Stimulated activated CD4-positive, alpha-beta T cell treated with anti-CD3 and anti-CD28 coated beads, TNF-alpha, amount 100 ng/mL, for 24 hours (primary cell): ENCODE data around the gene GALR2.

Source experiments
- DNase-seq, 3 experiments: peaks; one replicate each; pipeline ENCODE4 v3.0.0-alpha.2; 2020; ENCODE audit warnings: low read depth in 3 of 3

Gene GALR2

GRCh38 chr17:76094046-76094445 is 19.5 kb downstream of the GALR2 start:
- no peak for DNase-seq

DNA sequence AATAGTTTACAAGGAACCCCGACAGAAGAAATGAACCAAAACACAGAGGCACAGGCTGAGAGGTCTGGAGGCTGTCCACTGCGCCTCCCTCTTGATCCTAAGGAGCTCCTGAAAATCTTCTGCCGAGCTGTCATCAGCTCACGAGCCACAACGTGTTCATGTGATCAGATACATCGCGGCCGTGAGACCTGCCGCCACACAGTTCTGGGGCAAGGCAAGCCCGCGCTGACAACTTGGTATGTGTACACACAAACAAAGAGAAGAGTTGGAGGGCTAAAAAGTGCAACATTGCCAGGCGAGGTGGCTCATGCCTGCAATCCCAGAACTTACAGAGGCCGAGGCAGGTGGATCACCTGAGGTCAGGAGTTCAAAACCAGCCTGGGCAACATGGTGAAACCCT is 21.4 kb downstream of the GALR2 start:
- DNase-seq: no peak

DNA sequence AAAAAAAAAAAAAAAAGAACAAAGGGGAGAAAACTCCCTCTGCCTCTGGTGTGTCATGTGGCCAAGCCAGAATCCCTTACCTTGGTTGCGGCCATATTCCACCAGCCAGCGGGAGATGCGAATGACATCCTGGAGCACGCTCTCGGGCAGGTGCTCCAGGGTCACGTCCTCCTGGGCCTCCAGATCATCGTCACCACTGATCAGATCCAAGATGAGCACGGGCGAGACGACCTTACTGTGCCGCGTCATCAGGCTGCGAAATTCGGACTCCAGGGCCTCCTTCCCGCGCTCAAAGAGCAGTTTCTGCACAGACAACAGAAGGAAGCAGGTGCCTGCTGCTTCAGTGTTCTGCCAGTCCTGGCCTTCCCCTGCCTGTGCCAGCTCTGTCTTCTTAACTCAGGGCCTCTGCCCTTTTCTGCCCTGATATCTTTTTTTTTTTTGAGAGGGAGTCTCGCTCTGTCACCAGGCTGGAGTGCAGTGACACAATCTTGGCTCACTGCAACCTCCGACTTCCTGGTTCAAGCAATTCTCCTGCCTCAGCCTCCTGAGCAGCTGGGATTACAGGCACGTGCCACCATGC is 23.2 kb downstream of the GALR2 start:
- no peak for DNase-seq

DNA sequence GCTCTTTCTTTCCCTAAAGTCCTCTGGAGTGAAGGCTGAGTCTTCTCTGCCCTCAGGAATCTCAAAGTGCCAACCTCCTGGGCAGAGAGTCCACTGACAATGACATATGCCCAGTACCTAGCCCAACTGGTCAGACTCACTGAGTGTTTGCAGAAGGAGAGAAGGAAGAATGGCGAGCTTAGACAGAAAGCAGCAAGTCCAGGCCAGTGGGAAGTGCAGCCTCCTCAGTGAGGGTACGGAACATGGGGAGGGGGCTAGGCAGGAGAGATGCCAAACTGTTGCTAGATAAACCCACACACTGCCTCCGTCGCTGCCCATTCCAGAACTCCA is 28.3 kb downstream of the GALR2 start:
- no peak for DNase-seq

DNA sequence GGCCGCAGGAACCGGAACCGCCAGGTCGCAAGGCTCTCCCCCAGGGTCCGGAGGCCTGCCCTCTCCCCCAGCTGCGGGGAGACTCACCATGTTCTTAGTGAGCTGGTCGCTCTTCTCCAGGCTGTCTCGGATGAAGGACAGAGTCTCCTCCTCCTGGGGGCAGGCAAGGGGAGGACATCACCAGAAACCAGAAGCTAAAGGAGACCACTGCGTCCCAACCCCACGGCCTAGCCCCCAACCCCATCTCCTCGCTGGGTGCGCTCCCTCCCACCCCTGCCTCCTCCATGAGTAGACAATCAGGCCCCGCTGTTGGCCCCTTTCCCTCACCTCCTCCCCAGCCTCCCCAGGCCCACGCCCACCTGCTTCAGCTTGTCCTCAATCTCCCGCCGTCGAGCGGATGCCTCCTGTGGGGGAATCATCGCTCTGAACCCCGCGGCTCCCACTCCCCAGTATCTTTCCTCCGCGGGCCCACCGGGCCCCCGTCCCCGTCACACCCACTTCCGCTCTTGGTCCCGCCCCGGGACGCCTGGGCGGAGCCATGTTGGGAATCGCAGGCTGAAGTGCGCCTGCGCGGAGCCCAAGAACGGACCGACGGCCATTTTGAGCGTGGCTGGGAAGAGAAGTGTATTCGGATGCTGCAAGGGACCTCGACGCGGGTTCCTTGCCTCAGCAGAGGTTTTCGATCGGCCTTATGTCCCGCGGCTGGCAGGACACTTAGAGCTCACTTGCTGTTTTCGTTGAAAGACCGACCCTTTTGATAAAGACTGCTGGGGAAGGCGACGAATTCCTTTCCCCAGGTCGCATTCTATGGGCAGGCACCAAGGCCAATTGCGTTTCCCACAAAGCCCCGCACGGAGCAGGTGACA is 28.9 kb downstream of the GALR2 start, which contains the start of gene EXOC7:
TSS of gene EXOC7 (minus strand) at position 514 of the 866 bp plus-strand sequence. CDS start at position 419, 95 bp downstream.
- DNase-seq: peak; percentile 85 to 91 (median 88)

DNA sequence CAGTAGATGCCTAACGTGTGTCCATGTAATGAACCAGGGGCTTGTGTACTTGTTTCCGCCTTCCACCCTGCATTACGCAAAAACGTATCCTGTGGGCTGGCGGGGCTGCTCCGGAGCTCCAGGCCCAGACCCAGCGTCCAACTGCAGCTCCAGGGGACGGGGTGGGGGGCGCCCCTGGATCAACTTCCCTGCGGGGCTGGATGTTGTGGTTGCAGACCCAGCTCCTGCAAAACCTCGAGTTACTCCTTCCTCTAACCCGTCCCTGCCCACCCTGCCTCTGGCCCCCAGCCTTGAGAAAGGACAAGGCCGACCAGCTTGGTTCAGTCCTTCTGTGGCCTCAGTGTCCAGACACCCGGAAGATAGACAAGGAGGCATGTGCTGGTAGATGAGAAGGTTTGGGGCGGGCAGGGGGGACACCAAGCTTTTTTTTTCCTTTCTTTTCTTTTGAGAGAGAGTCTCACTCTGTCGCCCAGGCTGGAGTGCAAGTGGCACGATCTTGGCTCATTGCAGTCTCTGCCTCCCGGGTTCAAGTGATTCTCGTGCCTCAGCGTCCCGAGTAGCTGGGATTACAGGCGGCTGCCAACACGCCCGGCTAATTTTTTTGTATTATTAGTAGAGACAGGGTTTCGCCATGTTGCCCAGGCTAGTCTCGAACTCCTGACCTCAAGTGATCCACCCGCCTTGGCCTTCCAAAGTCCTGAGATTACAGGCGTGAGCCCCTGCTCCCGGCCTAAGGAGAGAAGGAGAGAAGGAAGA is 29.7 kb downstream of the GALR2 start:
- no peak for DNase-seq

- DNase-seq: no peak
Observed at GRCh38 chr17:76104896-76105231, 30.3 kb downstream of the GALR2 start.

DNA sequence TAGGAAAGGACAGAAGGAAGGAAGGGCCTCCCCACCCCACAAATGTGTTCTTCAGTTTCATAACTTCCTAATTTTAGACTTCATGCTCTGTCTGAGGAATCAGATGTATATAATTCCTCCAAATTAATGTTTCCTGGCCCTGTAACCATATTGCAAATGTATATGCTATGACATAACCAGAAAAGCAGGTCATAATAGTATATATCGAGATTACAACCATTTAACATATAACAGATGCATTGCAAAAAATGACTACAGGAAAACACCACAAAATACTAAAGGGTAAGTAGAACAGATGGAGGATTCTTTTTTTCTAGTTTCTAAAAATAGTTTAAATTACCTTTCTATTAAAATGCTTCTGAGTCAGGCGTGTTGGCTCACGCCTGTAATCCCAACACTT is 32.1 kb downstream of the GALR2 start:
- no peak for DNase-seq

GRCh38 chr17:76107509-76107908 is 32.9 kb downstream of the GALR2 start:
- DNase-seq: no peak

- no peak for DNase-seq
Observed at GRCh38 chr17:76111956-76112355, 37.4 kb downstream of the GALR2 start.

DNA sequence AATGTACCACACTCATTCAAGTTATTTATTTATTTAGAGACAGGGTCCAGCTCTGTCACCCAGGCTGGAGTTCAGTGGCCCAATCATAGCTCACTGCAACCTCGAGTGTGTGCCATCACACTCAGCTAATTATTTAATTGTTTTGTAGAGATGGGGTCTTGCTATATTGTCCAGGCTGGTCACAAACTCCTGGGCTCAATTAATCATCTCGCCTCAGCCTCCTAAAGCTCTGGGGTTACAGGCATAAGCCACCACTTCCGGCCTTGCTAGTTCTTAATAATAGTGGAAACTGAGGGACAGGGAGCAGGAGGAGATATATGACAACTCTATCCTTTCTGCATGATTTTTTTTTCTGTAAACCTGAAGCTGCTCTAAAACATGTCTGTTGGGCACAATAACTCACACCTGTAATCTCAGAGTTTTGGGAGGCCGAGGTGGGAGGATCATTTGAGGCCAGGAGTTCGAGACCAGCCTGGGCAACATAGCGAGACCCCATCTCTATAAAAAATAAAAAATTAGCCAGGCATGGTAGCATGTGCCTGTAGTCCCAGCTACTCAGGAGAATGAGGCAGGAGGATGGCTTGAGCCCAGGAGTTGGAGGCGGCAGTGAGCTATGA is 40.7 kb downstream of the GALR2 start:
- no peak for DNase-seq

DNA sequence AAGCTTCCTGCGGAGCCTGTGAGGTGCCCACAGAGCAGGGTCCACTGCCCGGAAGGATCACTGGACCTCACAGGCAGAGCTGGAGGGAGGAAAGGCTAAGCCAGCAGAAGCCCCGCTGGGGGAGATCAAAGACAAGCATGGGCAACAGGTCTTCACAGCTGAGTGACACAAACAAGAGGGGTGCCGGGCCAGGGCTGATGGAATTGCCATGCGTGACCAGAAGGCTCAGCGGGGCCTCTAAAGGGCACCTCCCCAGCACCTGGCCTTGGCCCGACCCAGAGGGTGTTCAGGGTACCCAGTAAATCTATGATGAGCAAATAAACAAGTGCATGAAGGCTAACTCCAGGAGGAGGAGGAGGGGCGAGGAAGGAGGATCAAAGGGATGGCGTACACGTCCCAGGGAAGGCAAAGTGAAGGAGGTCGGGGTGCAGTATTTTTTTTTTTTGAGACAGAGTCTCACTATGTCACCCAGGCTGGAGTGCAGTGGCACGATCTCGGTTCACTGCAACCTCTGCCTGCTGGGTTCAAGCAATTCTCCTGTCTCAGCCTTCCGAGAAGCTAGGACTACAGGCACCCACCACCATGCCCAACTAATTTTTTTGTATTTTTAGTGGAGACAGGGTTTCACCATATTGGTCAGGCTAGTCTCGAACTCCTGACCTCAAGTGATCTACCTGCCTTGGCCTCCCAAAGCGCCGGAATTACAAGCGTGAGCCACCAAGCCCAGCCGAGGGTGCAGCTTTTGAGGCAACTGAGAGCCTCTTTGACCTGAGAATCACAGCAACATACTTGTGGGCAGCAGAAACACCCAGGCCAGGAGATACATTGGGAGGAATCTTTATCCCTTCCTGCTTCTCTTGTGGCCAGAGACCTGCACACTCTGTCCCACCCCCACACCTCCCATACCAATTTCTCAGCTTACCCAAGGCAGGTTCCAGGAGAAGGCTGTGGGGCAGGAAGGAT is 45.1 kb downstream of the GALR2 start:
- no peak for DNase-seq

DNA sequence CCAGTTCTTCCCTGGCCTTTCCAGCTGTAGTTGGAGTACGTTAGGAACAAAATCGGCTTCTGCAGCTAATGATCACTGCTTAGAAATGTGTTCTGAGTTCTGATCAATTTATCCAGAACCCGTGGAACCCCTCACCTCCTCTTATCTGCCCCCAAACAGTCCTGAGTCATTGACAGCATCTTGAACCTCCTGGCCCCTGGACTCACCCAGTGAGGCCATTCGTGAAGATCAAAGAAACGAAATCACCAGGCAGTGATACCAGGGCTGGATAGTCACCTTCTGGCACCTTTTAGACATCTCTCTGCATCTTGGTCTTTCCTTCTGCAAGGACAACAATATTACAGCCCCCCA is 46.1 kb downstream of the GALR2 start:
- DNase-seq: no peak

DNA sequence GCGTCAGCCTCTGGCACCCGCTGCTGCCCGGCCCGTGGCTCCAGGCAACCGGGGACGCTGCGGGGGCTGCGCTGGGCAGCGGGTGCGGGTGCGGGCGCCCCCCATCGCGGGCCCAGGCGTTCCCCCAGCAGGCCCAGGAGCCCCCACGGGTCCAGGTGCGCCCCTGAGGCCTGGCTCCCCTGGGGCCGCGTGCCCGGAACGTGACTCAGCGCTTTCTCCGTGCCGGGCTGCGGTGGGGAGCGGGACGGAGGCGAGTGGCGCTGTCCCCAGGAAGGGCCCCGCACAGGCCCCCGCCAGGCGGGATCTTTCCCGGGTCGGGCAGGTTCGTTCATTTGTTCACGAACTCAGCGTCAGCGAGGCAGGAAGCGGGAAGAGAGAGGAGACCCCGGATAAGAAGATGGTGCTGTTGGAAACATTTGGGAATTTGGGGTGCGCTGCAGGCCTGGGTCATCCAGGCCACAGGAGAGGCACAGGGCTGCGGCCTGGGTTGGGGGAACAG is 47.4 kb downstream of the GALR2 start:
- DNase-seq: no peak

DNA sequence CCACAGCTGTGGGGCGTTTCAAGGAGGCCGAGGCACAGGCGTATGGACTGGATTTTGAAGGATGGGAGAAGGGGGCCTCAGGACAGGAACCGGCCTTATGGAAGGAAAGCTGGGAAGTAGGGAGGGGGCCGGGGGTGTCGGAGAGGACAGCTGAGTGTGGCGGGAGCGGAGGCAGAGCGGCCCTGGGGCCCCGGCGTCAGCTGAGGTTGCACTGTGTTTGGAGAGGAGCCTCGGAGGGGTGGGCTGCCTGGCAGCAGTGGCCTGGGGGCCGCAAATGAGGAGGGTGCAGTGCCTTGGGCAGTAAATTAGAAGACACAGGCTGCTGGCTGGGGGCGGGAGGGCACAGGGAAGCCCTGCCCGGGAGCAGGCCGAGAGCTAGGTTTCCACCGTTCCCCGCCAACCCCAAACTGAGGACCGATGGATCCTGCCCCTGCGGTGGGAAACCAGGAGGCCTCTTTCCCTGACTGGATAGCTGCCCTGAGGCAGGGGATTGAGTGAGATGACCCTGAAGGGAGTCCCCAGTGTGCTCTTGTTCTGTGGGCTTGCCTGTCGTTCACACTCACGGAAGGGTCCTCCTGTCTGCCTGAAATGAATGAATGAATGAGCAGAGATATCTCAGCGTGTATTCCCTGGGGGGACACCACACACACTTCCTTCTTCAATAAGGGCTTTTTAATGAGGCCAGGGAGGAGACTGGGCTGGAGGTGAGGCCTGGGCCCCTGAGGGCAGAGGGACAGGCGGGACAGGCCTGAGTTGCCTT is 48.0 kb downstream of the GALR2 start:
- no peak for DNase-seq

DNA sequence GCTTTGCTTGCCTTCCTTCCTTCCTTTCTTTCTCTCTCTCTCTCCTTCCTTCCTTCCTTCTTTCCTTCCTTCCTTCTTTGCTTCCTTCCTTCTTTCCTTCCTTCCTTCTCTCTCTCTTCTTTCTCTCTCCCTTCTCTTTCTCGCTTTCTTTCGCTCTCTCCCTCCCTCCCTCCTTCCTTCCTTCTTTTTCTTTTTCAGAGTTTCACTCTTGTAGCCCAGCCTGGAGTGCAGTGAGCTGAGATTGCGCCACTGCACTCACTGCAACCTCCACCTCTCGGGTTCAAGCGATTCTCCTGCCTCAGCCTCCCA is 48.6 kb downstream of the GALR2 start:
- DNase-seq: no peak

GRCh38 chr17:76123749-76124581 is 49.4 kb downstream of the GALR2 start:
- no peak for DNase-seq

DNA sequence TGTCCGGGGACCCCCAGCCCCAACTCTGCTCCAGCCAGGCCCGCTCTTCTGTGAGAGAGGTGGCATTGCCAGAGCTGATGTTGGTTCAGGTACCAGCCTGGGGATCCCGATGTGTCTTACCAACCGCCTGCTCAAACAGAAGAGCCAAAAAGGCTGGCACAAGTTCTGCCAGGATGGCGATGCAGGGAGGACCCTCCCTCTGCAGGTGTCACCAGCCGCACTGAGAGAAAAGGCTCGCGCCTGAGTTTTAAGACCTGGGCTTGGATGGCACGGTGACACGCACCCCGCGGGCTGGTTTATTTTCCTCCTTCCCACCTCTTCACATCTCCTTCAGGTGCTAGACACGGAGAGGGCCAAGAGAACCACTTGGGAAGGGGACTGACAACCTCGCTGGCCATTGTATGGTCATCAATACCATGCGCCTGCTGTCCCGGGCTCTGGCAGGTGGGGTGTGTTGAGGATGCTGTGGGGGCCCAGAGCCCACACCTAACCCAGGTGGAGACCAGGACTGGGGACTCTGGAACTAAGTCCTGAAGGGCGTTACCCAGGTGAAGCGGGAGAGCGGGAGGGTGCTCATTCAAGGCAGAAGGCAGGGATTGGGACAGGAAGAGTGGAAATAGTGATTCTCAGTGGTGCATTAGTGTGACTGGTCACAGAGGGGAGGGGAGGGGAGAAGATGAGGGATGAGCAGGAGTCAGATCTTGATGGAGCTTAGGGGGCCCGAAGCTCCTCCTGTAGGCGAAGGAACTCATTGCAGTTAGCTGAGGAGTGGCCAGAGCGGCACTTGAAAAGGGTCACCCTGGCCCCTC is 50.2 kb downstream of the GALR2 start:
- no peak for DNase-seq

DNA sequence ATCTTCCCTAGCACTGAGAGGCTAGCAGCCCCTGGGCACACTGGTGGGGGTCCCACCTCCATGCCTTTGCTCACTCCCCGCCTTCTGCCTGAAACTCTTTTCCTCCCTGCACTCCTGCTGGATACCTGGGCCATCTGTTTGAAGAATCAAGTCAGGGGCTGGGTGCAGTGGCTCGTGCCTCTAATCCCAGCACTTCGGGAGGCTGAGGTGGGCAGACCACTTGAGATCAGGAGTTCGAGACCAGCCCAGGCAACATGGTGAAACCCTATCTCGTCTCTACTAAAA is 50.8 kb downstream of the GALR2 start:
- no peak for DNase-seq
